Measurements from ENCODE around the gene EMB. TPM values are rescaled to one million over a fixed set of nuclear protein-coding genes. Genes with fewer than 3 reads are reported as not detected.
"Not testable (repeated sequence)": the region's sequence is repeated elsewhere in the genome, so short reads cannot be mapped to it uniquely, and the experiment has no call there.

Gene EMB
- total RNA-seq, 1 experiment from 2014 or later: 376 TPM

GRCh38 chr5:50458372-50458771 lies 17.3 kb upstream of the EMB start:
- not testable (repeated sequence) for H4K20me1 ChIP-seq (ENCODE audit: insufficient read depth, low read depth, low read length); H3K9me2 ChIP-seq (replicated peaks; ENCODE audit: insufficient read depth, low read length); DNase-seq; H3K27me3 ChIP-seq (ENCODE audit: low read length); H3K36me3 ChIP-seq (ENCODE audit: insufficient read depth, low read length); H3K4me3 ChIP-seq (ENCODE audit: low read length); H3K79me2 ChIP-seq (ENCODE audit: low read length); H2AFZ ChIP-seq (ENCODE audit: low read length); H3K9me3 ChIP-seq (ENCODE audit: low read length); H3K4me2 ChIP-seq (ENCODE audit: low read depth, low read length, poor library complexity, severe bottlenecking); H3K9ac ChIP-seq (ENCODE audit: low read length); H3K4me1 ChIP-seq (ENCODE audit: low read length); H3K27ac ChIP-seq (ENCODE audit: low read length)

GRCh38 chr5:50449241-50449640 lies 8.2 kb upstream of the EMB start:
- H3K4me1 ChIP-seq (ENCODE audit: low read length): peaks cover 16% of the 10 kb centered on the region
- H3K36me3 ChIP-seq (ENCODE audit: insufficient read depth, low read length); H3K4me2 ChIP-seq (ENCODE audit: low read depth, low read length, poor library complexity, severe bottlenecking); H3K79me2 ChIP-seq (ENCODE audit: low read length); H3K27ac ChIP-seq (ENCODE audit: low read length); H3K9me2 ChIP-seq (replicated peaks; ENCODE audit: insufficient read depth, low read length); H3K9ac ChIP-seq (ENCODE audit: low read length); H3K4me3 ChIP-seq (ENCODE audit: low read length); H3K27me3 ChIP-seq (ENCODE audit: low read length); H4K20me1 ChIP-seq (ENCODE audit: insufficient read depth, low read depth, low read length); H2AFZ ChIP-seq (ENCODE audit: low read length); H3K9me3 ChIP-seq (ENCODE audit: low read length): not testable (repeated sequence)
- DNase-seq: peak; percentile 29

GRCh38 chr5:50447941-50448340 lies 6.9 kb upstream of the EMB start:
- Histone ChIP-seq H3K4me1 (ENCODE audit: low read length) (peaks cover 27% of the 10 kb centered on the region), H4K20me1 (ENCODE audit: insufficient read depth, low read depth, low read length) (no peaks in the 10 kb centered on the region)

GRCh38 chr5:50447228-50447627 lies 6.1 kb upstream of the EMB start:
- H3K4me2 ChIP-seq (ENCODE audit: low read depth, low read length, poor library complexity, severe bottlenecking): no peak overlapping the region
- no peak overlapping the region for H3K9ac ChIP-seq (ENCODE audit: low read length)
- H3K9me3 ChIP-seq (ENCODE audit: low read length): no peaks in the 10 kb centered on the region
- peaks cover 9% of the 10 kb centered on the region for H3K79me2 ChIP-seq (ENCODE audit: low read length)
- DNase-seq: peak; percentile 23
- no peaks in the 10 kb centered on the region for H3K27me3 ChIP-seq (ENCODE audit: low read length)
- no peak overlapping the region for H3K27ac ChIP-seq (ENCODE audit: low read length)
- no peak overlapping the region for H2AFZ ChIP-seq (ENCODE audit: low read length)
- peaks cover 34% of the 10 kb centered on the region for H3K4me1 ChIP-seq (ENCODE audit: low read length)
- no peak overlapping the region for H3K4me3 ChIP-seq (ENCODE audit: low read length)
- H4K20me1 ChIP-seq (ENCODE audit: insufficient read depth, low read depth, low read length): no peaks in the 10 kb centered on the region
- H3K36me3 ChIP-seq (ENCODE audit: insufficient read depth, low read length): no peaks in the 10 kb centered on the region
- H3K9me2 ChIP-seq (replicated peaks; ENCODE audit: insufficient read depth, low read length): no peaks in the 10 kb centered on the region

More at GRCh38 chr5:50447941-50448340, 6.9 kb upstream of the EMB start:
- peaks cover 2% of the 10 kb centered on the region; the same call in 1 of the 2 replicates for H3K79me2 ChIP-seq (ENCODE audit: low read length)
- no peaks in the 10 kb centered on the region for H3K9me2 ChIP-seq (replicated peaks; ENCODE audit: insufficient read depth, low read length)
- H3K9ac ChIP-seq (ENCODE audit: low read length): no peak overlapping the region
- no peak for DNase-seq
- no peak overlapping the region for H2AFZ ChIP-seq (ENCODE audit: low read length)
- H3K9me3 ChIP-seq (ENCODE audit: low read length): no peaks in the 10 kb centered on the region
- H3K27ac ChIP-seq (ENCODE audit: low read length): no peak overlapping the region
- no peak overlapping the region for H3K4me2 ChIP-seq (ENCODE audit: low read depth, low read length, poor library complexity, severe bottlenecking)
- no peaks in the 10 kb centered on the region for H3K36me3 ChIP-seq (ENCODE audit: insufficient read depth, low read length)
- H3K4me3 ChIP-seq (ENCODE audit: low read length): no peak overlapping the region
- no peaks in the 10 kb centered on the region for H3K27me3 ChIP-seq (ENCODE audit: low read length)

- Histone ChIP-seq H4K20me1 (ENCODE audit: insufficient read depth, low read depth, low read length) (no peaks in the 10 kb centered on the region), H3K4me2 (ENCODE audit: low read depth, low read length, poor library complexity, severe bottlenecking) (peak overlapping the region; percentile 66), H3K27me3 (ENCODE audit: low read length) (no peaks in the 10 kb centered on the region), H3K4me1 (ENCODE audit: low read length) (peaks cover 39% of the 10 kb centered on the region), H3K9ac (ENCODE audit: low read length) (peak overlapping the region; percentile 56), H3K9me2 (replicated peaks; ENCODE audit: insufficient read depth, low read length) (no peaks in the 10 kb centered on the region), H3K79me2 (ENCODE audit: low read length) (peaks cover 27% of the 10 kb centered on the region), H3K36me3 (ENCODE audit: insufficient read depth, low read length) (no peaks in the 10 kb centered on the region), H3K9me3 (ENCODE audit: low read length) (no peaks in the 10 kb centered on the region), H3K4me3 (ENCODE audit: low read length) (peak overlapping the region; percentile 33; the same call in 1 of the 2 replicates), H2AFZ (ENCODE audit: low read length) (peak overlapping the region; percentile 71), H3K27ac (ENCODE audit: low read length) (peak overlapping the region; percentile 94)
- DNase-seq: peak; percentile 84
Measured at GRCh38 chr5:50445296-50445949, 4.3 kb upstream of the EMB start.

GRCh38 chr5:50442559-50443539 lies 1.8 kb upstream of the EMB start:
- Histone ChIP-seq H3K4me3 (ENCODE audit: low read length) (peak overlapping the region; percentile 87), H3K79me2 (ENCODE audit: low read length) (peaks cover 53% of the 10 kb centered on the region), H2AFZ (ENCODE audit: low read length) (0 out of 2 replicates have a peak overlapping the region, but pooled peaks have one; percentile 0), H3K9ac (ENCODE audit: low read length) (peak overlapping the region; percentile 97), H3K4me2 (ENCODE audit: low read depth, low read length, poor library complexity, severe bottlenecking) (peak overlapping the region; percentile 85), H3K27ac (ENCODE audit: low read length) (peak overlapping the region; percentile 95), H3K4me1 (ENCODE audit: low read length) (peaks cover 55% of the 10 kb centered on the region)
- not testable (repeated sequence) for H3K36me3 ChIP-seq (ENCODE audit: insufficient read depth, low read length); H4K20me1 ChIP-seq (ENCODE audit: insufficient read depth, low read depth, low read length); H3K9me3 ChIP-seq (ENCODE audit: low read length); H3K9me2 ChIP-seq (replicated peaks; ENCODE audit: insufficient read depth, low read length); H3K27me3 ChIP-seq (ENCODE audit: low read length)
- DNase-seq: peak; percentile 57

GRCh38 chr5:50441493-50441955 lies 436 bp upstream of the EMB start:
- DNase-seq: no peak
- Histone ChIP-seq H3K27ac (ENCODE audit: low read length) (peak overlapping the region; percentile 95), H3K79me2 (ENCODE audit: low read length) (peaks cover 65% of the 10 kb centered on the region), H3K27me3 (ENCODE audit: low read length) (no peaks in the 10 kb centered on the region), H3K9ac (ENCODE audit: low read length) (peak overlapping the region; percentile 97), H3K4me1 (ENCODE audit: low read length) (peaks cover 67% of the 10 kb centered on the region), H4K20me1 (ENCODE audit: insufficient read depth, low read depth, low read length) (peaks cover 2% of the 10 kb centered on the region; the same call in 1 of the 2 replicates), H3K4me2 (ENCODE audit: low read depth, low read length, poor library complexity, severe bottlenecking) (peak overlapping the region; percentile 85), H2AFZ (ENCODE audit: low read length) (no peak overlapping the region), H3K4me3 (ENCODE audit: low read length) (peak overlapping the region; percentile 87), H3K9me2 (replicated peaks; ENCODE audit: insufficient read depth, low read length) (no peaks in the 10 kb centered on the region), H3K36me3 (ENCODE audit: insufficient read depth, low read length) (peaks cover 8% of the 10 kb centered on the region; the same call in 1 of the 2 replicates), H3K9me3 (ENCODE audit: low read length) (no peaks in the 10 kb centered on the region)

GRCh38 chr5:50439221-50439620 lies 1.9 kb downstream of the EMB start:
- peak; percentile 66 for DNase-seq
- Histone ChIP-seq H3K9me2 (replicated peaks; ENCODE audit: insufficient read depth, low read length) (no peaks in the 10 kb centered on the region), H3K4me2 (ENCODE audit: low read depth, low read length, poor library complexity, severe bottlenecking) (peak overlapping the region; percentile 85), H3K79me2 (ENCODE audit: low read length) (peaks cover 88% of the 10 kb centered on the region), H3K27me3 (ENCODE audit: low read length) (no peaks in the 10 kb centered on the region), H2AFZ (ENCODE audit: low read length) (no peak overlapping the region), H4K20me1 (ENCODE audit: insufficient read depth, low read depth, low read length) (peaks cover 6% of the 10 kb centered on the region; the same call in 1 of the 2 replicates), H3K4me3 (ENCODE audit: low read length) (peak overlapping the region; percentile 87), H3K36me3 (ENCODE audit: insufficient read depth, low read length) (peaks cover 15% of the 10 kb centered on the region; the same call in 1 of the 2 replicates), H3K4me1 (ENCODE audit: low read length) (peaks cover 74% of the 10 kb centered on the region), H3K9ac (ENCODE audit: low read length) (peak overlapping the region; percentile 97), H3K27ac (ENCODE audit: low read length) (peak overlapping the region; percentile 95), H3K9me3 (ENCODE audit: low read length) (no peaks in the 10 kb centered on the region)

Measured in Karpas-422 (cell line).